ENCODE data around the gene HSPA1A.
A peak's percentile ranks its signal among the peaks of the same experiment; 100 is the strongest.
"Not testable (repeated sequence)": the region's sequence is repeated elsewhere in the genome, so short reads cannot be mapped to it uniquely, and the experiment has no call there.

The HSPA1A gene

DNA sequence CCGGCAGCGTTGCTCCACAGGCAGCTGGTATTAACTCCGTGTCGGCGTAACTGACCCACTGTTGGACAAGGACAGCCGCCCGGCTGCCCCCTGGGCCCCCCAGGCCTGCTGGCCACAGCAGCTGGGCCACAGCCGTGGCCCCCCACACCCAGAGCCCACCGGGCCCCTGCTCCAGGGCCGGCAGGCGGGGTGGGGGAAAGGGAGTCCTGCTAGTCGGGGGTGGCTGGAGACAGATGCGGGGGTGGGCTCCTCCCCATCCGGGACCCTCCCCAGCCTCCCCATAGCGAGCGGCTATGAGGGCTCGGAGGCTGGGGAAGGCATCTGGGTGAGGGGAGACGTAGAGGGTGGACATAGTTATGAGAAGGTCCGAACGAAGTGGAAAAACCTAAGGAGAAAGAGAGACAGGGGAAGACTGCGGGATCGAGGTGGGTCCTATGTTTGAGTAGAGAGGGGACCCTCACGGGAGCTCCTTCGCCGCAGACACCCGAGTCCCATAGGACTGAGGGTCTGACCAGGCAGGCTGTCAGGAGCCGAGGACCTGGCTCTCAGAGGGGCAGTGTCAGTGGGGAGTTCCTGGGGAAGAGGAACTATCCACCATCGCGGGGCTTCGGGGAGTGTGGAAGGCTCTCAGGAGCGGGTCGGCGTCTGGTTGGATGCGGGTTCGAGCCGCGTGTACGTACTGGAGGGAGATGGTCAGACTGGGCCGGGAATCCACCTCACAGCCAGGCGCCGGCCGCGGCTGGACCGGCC is 20.3 kb upstream of the HSPA1A start:
- Mint-ChIP-seq H3K27ac (peak overlapping the region; percentile 97 to 99), H3K4me3 (peak overlapping the region; percentile 93 to 97), H3K9me3 (no peaks in the 10 kb centered on the region), H3K27me3 (no peaks in the 10 kb centered on the region), H3K4me1 (peaks cover 59% of the 10 kb centered on the region)
- ATAC-seq (peak; percentile 46), DNase-seq (peak in 1 of 2 donors; percentile 48)

DNA sequence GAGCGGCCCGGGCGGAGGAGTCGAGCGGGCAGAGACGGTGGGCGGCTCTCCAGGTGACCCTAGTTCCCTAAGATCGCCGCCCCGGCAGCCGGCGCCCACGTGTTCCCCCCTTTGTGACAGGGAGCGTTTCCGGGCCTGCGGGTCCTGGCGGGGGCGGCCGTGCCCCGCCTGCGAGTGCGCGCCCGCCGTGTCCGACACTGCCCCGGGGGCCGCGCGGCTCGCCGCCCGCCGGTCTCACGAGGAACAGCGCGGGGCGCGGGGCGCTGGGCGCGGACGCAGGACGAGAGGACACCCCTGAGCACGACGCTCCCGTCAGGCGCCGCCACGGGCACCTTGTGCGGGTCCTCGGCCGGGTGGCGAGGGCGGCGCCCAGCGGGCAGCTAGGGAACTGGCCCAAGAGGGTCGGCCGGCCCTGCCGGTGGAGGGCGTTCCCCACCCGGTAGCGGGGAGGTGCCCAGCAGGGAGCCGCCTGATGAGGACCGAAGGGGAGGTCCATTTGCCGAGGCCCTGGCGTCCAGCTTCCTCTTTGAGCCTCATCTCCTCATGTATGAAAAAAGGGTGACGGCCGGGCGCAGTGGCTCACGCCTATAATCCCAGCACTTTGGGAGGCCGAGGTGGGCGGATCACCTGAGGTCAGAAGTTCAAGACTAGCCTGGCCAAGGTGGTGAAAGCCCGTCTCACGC is 19.6 kb upstream of the HSPA1A start, which contains the start of gene VARS1:
Gene VARS1 (minus strand): TSS at position 137 of the 683 bp plus-strand sequence. CDS start 535 bp downstream, outside the sequence.
- ATAC-seq (peak; percentile 92), DNase-seq (peak; percentile 90 to 91)
- Mint-ChIP-seq H3K4me1 (peaks cover 59% of the 10 kb centered on the region), H3K9me3 (no peaks in the 10 kb centered on the region), H3K27ac (peak within 1 kb of the TSS; percentile 97 to 99), H3K27me3 (no peaks in the 10 kb centered on the region), H3K4me3 (peak within 1 kb of the TSS; percentile 93 to 97)

DNA sequence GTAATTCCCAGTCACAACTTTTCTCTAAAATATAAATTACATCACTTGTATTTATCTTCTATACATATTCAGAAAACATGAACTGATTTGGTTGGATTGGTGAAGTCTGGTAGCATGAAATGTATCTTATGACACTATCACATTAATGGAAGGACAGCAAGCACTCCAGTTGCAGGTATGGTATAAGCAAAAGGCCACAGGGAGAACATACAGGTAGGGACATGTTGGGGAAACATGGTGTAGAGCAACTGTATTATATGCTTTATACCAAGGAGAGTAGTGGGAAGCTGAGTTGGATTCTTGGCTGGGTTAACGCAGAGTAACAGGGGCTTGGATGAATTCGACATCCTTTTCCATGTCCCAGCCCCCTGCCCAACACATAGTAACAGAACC is 18.4 kb upstream of the HSPA1A start:
- DNase-seq (no peak), ATAC-seq (no peak)
- Mint-ChIP-seq H3K4me3 (peak overlapping the region in 1 of 2 donors; percentile 54), H3K9me3 (no peaks in the 10 kb centered on the region), H3K27me3 (no peaks in the 10 kb centered on the region), H3K27ac (peak overlapping the region in 1 of 2 donors; percentile 20), H3K4me1 (peaks cover 54% of the 10 kb centered on the region)

DNA sequence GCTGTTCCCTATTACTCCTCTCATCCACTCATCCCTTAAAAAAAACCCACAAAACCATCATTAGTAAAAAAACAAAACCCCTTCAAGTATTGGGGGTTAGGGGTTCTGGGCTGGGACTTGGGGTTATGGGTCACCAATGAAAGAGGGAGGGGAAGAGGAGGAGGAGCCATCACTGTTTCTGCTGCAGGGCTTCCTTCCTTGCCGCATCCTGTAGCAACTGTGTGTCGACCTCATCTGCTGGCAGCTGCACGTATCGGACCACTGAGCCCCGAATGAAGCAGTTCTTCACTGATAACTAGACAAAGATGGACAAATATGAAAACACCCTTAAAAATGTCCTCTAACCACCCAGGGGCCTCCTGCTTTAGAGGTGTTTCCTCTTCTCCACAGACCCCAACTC is 17.8 kb upstream of the HSPA1A start:
- peak overlapping the region; percentile 5 to 25 for H3K4me3 Mint-ChIP-seq
- DNase-seq (no peak), ATAC-seq (no peak)
- H3K4me1 Mint-ChIP-seq: peaks cover 48% of the 10 kb centered on the region
- H3K9me3 Mint-ChIP-seq: no peaks in the 10 kb centered on the region
- no peaks in the 10 kb centered on the region for H3K27me3 Mint-ChIP-seq
- H3K27ac Mint-ChIP-seq: peak overlapping the region in 1 of 2 donors; percentile 81

DNA sequence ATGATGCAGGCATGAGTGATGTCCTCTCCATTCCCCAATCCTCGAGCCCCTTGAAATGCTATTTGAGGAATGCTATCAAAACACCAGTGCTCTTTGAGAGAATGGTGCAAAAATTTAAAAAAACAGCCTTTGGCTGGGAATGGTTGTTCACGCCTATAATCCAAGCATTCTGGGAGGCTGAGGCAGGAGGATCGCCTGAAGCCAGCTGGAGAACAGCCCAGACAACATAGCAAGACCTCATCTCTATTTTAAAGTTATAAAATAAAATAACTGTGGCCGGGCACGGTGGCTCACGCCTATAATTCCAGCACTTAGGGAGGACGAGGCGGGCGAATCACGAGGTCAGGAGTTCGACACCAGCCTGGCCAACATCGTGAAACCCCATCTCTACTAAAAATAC is 15.6 kb upstream of the HSPA1A start:
- Mint-ChIP-seq H3K9me3 (no peaks in the 10 kb centered on the region), H3K4me3 (no peak overlapping the region), H3K4me1 (peaks cover 36% of the 10 kb centered on the region), H3K27me3 (no peaks in the 10 kb centered on the region), H3K27ac (no peak overlapping the region)
- no peak for ATAC-seq
- DNase-seq: no peak

DNA sequence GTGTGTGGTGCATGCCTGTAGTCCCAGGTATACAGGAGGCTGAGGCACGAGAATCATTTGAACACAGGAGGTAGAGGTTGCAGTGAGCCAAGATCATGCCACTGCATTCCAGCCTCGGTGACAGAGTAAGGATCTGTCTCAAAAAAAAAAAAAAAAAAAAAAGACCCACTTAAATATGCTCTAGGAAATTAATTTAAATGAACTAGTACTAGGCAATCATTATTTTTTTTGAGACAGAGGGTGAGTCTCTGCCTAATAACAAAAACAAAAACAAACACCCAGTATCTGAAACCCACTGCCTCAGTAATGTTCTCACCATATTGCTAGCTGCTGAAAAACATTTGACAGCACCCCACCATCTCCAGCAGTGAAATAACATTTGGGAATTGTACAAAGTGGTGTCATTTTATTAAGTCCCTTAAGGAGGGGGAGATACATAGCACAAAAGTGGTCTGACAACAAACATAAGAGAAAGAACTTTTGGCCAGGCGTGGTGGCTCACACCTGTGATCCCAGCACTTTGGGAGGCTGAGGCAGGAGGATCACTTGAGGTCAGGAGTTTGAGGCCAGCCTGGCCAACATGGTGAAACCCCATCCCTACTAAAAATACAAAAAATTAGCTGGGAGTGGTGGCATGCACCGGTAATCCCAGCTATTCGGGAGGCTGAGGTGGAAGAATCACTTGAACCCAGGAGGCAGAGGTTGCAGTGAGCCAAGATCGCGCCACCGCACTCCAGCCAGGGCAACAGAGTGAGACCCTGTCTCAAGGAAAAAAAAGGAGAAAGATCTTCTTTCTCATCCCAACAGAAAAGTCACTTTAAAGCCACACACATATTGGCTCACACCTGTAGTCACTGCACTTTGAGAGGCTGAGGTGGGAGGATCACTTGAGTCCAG is 14.1 kb upstream of the HSPA1A start:
- not testable (repeated sequence) for H3K27ac Mint-ChIP-seq, H3K4me3 Mint-ChIP-seq, DNase-seq, H3K27me3 Mint-ChIP-seq, H3K9me3 Mint-ChIP-seq, ATAC-seq
- H3K4me1 Mint-ChIP-seq: peaks cover 46% of the 10 kb centered on the region

DNA sequence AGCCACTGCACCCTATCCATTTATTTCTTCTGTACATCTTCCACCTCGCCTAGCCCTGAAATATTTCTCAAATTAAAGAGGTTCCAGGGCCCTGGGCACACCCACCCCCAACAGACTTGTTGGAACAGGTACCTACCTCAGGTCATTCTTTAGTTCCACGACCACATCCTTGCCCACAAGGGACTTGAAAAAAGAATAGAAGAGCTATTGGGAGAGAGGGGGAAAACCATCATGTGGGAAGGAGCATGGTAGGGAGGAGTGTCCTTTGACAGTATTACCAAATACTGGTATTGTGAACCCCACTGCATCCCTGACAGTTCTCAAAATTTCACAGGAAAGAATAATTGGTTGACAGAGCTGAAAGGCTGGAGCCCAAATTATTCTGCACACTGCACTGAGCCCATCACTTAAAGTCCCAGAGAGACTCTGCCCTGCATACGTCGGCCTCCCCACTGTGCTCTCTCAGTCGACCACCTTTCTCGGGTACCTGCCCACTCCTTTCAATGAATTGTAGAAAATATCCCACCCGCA is 9.3 kb upstream of the HSPA1A start:
- Mint-ChIP-seq H3K27ac (peak overlapping the region; percentile 91 to 99), H3K9me3 (no peaks in the 10 kb centered on the region), H3K4me3 (peak overlapping the region; percentile 98 to 99), H3K4me1 (peaks cover 32% of the 10 kb centered on the region), H3K27me3 (no peaks in the 10 kb centered on the region)
- DNase-seq: no peak
- peak; percentile 57 for ATAC-seq

DNA sequence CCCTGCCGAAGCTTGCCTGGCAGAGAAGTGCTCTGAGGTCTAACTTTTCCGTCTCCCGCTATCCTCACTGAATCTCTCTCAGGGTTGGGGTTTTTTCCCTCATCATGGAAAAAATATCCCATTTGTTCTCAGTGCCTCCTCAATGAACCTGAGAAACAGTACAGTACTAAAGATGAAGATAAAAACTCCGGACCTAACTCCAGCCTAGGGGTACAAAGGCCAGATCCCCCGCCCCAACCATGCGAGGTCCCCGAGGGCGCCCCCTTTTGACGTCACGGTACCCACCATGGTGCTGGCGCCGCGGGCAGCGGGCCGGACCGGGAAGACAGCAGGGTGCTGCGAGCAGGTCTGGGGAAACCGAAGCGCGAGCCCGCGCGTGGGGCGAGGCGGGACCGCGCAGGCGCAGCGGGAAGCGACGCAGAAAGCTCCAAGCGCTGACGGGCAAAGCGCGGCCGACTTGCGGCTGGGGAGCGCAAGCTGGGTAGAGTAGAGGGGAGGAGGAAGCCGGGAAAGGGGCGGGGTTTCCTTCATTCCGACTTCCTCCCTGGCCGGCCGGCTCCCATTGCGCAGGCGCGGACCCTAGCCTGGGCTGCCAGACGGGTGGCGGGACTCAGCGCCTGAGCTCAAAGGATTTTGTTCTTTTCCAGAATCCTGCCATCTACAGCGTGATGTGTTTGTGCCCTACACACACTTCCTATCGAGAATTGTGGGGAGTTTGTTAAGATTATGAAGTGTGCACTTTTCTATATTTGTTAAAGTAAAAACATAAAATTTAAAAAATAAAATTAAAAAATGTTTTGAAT is 8.7 kb upstream of the HSPA1A start, which contains the start of gene LSM2:
Gene LSM2 (minus strand): TSS at position 497 of the 803 bp plus-strand sequence. CDS start 209 bp downstream, at position 288.
- peak within 1 kb of the TSS; percentile 98 to 99 for H3K4me3 Mint-ChIP-seq

DNA sequence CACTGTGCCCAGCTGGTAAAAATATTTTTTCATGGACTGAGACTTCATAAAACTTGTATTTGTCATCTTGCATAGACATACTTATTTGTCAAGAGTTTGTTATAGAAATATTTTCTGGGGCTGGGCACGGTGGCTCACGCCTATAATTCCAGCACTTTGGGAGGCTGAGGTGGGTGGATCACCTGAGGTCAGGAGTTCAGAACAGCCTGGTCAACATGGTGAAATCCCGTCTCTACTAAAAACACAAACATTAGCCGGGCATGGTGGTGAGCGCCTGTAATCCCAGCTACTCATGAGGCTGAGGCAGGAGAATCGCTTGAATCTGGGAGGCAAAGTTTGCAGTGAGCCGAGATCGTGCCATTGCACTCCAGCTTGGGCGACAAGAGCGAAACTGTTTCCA is 6.7 kb upstream of the HSPA1A start:
- ATAC-seq, H3K4me3 Mint-ChIP-seq, H3K9me3 Mint-ChIP-seq, DNase-seq, H3K27me3 Mint-ChIP-seq, H3K27ac Mint-ChIP-seq: not testable (repeated sequence)
- H3K4me1 Mint-ChIP-seq: peaks cover 35% of the 10 kb centered on the region

More for the DNA sequence above, 8.7 kb upstream of the HSPA1A start, which contains the start of gene LSM2:
- no peaks in the 10 kb centered on the region for H3K9me3 Mint-ChIP-seq
- peak within 1 kb of the TSS; percentile 91 to 99 for H3K27ac Mint-ChIP-seq
- peaks cover 28% of the 10 kb centered on the region for H3K4me1 Mint-ChIP-seq
- no peaks in the 10 kb centered on the region for H3K27me3 Mint-ChIP-seq
- peak; percentile 97 to 98 for DNase-seq
- peak; percentile 98 for ATAC-seq

DNA sequence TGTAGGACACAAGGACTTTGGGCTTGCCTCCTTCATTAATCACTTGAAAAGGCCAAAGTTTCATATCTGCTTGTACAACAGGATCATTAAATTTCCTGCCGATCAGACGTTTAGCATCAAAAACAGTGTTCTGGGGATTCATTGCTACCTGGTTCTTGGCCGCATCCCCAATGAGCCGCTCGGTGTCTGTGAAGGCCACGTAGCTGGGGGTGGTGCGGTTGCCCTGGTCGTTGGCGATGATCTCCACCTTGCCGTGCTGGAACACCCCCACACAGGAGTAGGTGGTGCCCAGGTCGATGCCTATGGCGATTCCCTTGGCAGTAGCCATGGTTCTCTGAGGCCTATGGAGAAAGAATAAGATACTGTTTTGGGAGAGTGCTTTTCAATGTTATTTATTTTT is 3.7 kb upstream of the HSPA1A start:
- Mint-ChIP-seq H3K27me3 (no peaks in the 10 kb centered on the region), H3K9me3 (no peaks in the 10 kb centered on the region), H3K4me3 (no peak overlapping the region), H3K27ac (no peak overlapping the region), H3K4me1 (peaks cover 31% of the 10 kb centered on the region)
- ATAC-seq: no peak
- no peak for DNase-seq

DNA sequence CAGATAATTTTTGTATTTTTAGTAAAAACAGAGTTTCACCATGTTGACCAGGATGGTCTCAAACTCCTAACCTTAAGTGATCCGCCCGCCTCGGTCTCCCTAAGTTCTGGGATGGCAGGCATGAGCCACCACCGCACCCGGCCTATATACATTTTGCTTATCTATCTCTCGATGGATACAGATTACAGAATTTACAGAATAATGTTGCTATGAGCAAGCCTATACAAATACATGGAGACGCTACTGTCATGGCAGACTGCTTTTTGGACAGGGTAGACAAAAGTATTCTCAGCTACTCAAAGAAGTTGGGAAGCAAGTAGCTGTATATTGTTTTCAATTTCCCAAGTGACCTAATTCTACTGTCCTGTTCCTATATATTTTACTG is 1.9 kb upstream of the HSPA1A start:
- H3K4me1 Mint-ChIP-seq: peaks cover 37% of the 10 kb centered on the region
- H3K9me3 Mint-ChIP-seq: no peaks in the 10 kb centered on the region

DNA sequence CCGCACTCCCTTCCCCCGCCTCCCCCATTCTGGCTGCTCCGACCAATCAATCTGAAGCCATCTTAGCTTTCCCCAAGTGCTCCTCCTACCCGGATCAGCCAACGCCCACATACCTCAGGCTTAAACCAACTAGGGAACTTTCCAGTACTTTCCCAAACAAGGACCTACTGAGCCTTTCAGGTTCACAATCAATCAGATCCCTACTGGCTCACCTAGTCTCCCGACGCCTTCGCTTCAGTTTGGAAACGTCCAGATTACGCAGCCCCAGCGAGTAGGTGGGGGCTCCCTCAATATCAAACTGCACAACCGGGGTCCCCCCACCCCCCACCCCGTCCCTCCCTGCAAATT is 692 bp upstream of the HSPA1A start:
- Mint-ChIP-seq H3K9me3 (no peaks in the 10 kb centered on the region), H3K4me1 (peaks cover 43% of the 10 kb centered on the region), H3K4me3 (peak overlapping the region; percentile 96 to 98), H3K27me3 (no peaks in the 10 kb centered on the region), H3K27ac (peak overlapping the region; percentile 71 to 95)
- ATAC-seq (peak; percentile 46), DNase-seq (peak in 1 of 2 donors; percentile 62)

More for the DNA sequence above, 1.9 kb upstream of the HSPA1A start:
- Mint-ChIP-seq H3K4me3 (peak overlapping the region in 1 of 2 donors; percentile 96), H3K27ac (peak overlapping the region in 1 of 2 donors; percentile 93), H3K27me3 (no peaks in the 10 kb centered on the region)
- no peak for ATAC-seq
- DNase-seq: no peak

DNA sequence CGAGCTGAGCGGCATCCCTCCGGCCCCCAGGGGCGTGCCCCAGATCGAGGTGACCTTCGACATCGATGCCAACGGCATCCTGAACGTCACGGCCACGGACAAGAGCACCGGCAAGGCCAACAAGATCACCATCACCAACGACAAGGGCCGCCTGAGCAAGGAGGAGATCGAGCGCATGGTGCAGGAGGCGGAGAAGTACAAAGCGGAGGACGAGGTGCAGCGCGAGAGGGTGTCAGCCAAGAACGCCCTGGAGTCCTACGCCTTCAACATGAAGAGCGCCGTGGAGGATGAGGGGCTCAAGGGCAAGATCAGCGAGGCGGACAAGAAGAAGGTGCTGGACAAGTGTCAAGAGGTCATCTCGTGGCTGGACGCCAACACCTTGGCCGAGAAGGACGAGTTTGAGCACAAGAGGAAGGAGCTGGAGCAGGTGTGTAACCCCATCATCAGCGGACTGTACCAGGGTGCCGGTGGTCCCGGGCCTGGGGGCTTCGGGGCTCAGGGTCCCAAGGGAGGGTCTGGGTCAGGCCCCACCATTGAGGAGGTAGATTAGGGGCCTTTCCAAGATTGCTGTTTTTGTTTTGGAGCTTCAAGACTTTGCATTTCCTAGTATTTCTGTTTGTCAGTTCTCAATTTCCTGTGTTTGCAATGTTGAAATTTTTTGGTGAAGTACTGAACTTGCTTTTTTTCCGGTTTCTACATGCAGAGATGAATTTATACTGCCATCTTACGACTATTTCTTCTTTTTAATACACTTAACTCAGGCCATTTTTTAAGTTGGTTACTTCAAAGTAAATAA is 2.0 kb downstream of the HSPA1A start:
- H3K27me3 Mint-ChIP-seq, H3K9me3 Mint-ChIP-seq: not testable (repeated sequence)
- Mint-ChIP-seq H3K4me1 (peaks cover 59% of the 10 kb centered on the region), H3K27ac (peak overlapping the region; percentile 89 to 91), H3K4me3 (peak overlapping the region; percentile 85 to 91)
- ATAC-seq (peak; percentile 54), DNase-seq (peak in 1 of 2 donors; percentile 34)

Measured in stimulated activated naive CD8-positive, alpha-beta T cell treated with anti-CD3 and anti-CD28 coated beads, Interleukin-15, amount 100 ng/mL, for 72 hours (primary cell).